Ascending aorta (tissue), 2 donors: ENCODE measurements around the gene MRPS6. TPM values are rescaled to one million over a fixed set of nuclear protein-coding genes. Genes with fewer than 3 reads are reported as not detected.
A peak's percentile ranks its signal among the peaks of the same experiment; 100 is the strongest.

Source experiments
- DNase-seq, 2 donors: peaks; one replicate each; pipeline ENCODE4 v3.0.0-alpha.2; 2019; ENCODE audit warnings: low spot score in 2 of 2
- H3K27ac ChIP-seq, 2 donors: fragments of 200-600 bp; sonication (generic); one replicate each; pipeline ENCODE4 v1.5.1; 2016 to 2017; ENCODE audit warnings: mild to moderate bottlenecking in 1 of 2
- H3K27me3 ChIP-seq: fragments of 200-600 bp; sonication (generic); one replicate; pipeline ENCODE4 v1.5.1; 2017
- H3K36me3 ChIP-seq, 2 donors: fragments of 200-600 bp; sonication (generic); one replicate each; pipeline ENCODE4 v1.5.1; 2016
- H3K4me1 ChIP-seq, 2 donors: fragments of 200-600 bp; sonication (generic); one replicate each; pipeline ENCODE4 v1.5.1; 2016 to 2017; ENCODE audit warnings: mild to moderate bottlenecking in 1 of 2
- H3K4me3 ChIP-seq, 2 donors: fragments of 200-600 bp; sonication (generic); one replicate each; pipeline ENCODE4 v1.5.1; 2016 to 2017; ENCODE audit warnings: mild to moderate bottlenecking in 1 of 2
- H3K9me3 ChIP-seq, 2 donors: fragments of 200-600 bp; sonication (generic); one replicate each; pipeline ENCODE4 v1.5.1; 2016
- CTCF ChIP-seq, 3 experiments: fragments of 200-600 bp in 2 of 3; fragments of 450-650 bp in 1 of 3; sonication (generic) in 2 of 3; IDR thresholded peaks; one replicate each; pipeline ENCODE4 v1.5.1; 2016 to 2019; ENCODE audit warnings: antibody characterized with exemption in 3 of 3, mild to moderate bottlenecking in 1 of 3, moderate library complexity in 1 of 3
- intact Hi-C: fragments of 100-400 bp; cut with DNase I; formaldehyde crosslinking; loops from one replicate; pipeline ENCODE4 v1.15.1; 2023
- total RNA-seq: library from RNA; depleted of rRNA; stranded (reverse); fragments of >200 nt; gene quantifications from one replicate; pipeline ENCODE4 v1.1.0, GENCODE V29; 2016

MRPS6 gene
- total RNA-seq, 1 donor from 2014 or later = 17.8 TPM

- no peak overlapping the region for H3K27ac ChIP-seq
- no peaks in the 10 kb centered on the region for H3K27me3 ChIP-seq
- no peaks in the 10 kb centered on the region for H3K9me3 ChIP-seq
- intact Hi-C loops = no loop called here
- TF ChIP-seq CTCF (IDR thresholded peaks at IDR 0.05) = no peak
- peaks cover 3 to 12% of the 10 kb centered on the region in 2 donors for H3K4me1 ChIP-seq
- H3K36me3 ChIP-seq = peaks cover 0 to 6% of the 10 kb centered on the region in 2 donors
- DNase-seq = no peak
- no peak overlapping the region for H3K4me3 ChIP-seq
Observed at GRCh38 chr21:34189506-34189905, 116.1 kb downstream of the MRPS6 start.

GRCh38 chr21:34190576-34191321 is 117.4 kb downstream of the MRPS6 start:
- intact Hi-C loops = no loop called here
- no peak for TF ChIP-seq CTCF (IDR thresholded peaks at IDR 0.05)
- no peak overlapping the region for H3K27ac ChIP-seq

GRCh38 chr21:34191876-34192275 is 118.5 kb downstream of the MRPS6 start:
- H3K9me3 ChIP-seq = no peaks in the 10 kb centered on the region
- no peak for DNase-seq
- H3K4me1 ChIP-seq = no peaks in the 10 kb centered on the region
- H3K27ac ChIP-seq = no peak overlapping the region
- intact Hi-C loops = no loop called here
- H3K4me3 ChIP-seq = no peak overlapping the region
- H3K36me3 ChIP-seq = peaks cover 0 to 6% of the 10 kb centered on the region in 2 donors
- no peak for TF ChIP-seq CTCF (IDR thresholded peaks at IDR 0.05)
- no peaks in the 10 kb centered on the region for H3K27me3 ChIP-seq

More at GRCh38 chr21:34190576-34191321, 117.4 kb downstream of the MRPS6 start:
- Histone ChIP-seq H3K4me1 (peaks cover 2 to 3% of the 10 kb centered on the region in 2 donors), H3K9me3 (no peaks in the 10 kb centered on the region), H3K27me3 (no peaks in the 10 kb centered on the region), H3K36me3 (peaks cover 0 to 6% of the 10 kb centered on the region in 2 donors), H3K4me3 (no peak overlapping the region)
- peak in 1 of 2 donors; percentile 19 for DNase-seq

Other genes starting within 250 kb of the MRPS6 start
- gene ATP5PO, start 157.8 kb upstream of the MRPS6 start, total RNA-seq = 62.5 TPM
- 8.4 TPM for gene SLC5A3, start within 50 bp of the MRPS6 start, total RNA-seq